ENCODE measurements around the gene DOCK10.

DOCK10 gene

GRCh38 chr2:224833986-224834385, 208.3 kb downstream of the DOCK10 start:
- no peak for DNase-seq (ENCODE audit: low spot score)

DNA sequence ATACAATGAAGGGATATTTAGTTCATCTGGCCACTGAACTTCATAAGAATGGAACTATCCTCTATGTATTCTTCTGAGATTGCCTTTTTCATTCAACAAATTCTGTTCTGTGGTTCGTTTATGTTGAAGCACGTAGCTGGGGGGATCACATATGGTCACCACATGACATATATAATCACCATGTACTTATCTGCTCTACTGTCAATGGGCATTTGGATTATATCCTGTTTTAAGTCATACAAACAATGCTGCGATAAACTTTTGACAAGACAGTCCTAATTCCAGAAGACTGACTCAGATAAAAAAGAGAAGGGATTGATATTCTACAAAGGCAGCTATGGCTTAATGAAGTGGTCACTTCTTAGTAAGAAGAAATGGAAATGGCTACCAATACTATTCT, 210.1 kb downstream of the DOCK10 start:
- DNase-seq (ENCODE audit: low spot score) = no peak

- DNase-seq (ENCODE audit: low spot score) = no peak
Measured at GRCh38 chr2:224831530-224831929, 210.7 kb downstream of the DOCK10 start.

DNA sequence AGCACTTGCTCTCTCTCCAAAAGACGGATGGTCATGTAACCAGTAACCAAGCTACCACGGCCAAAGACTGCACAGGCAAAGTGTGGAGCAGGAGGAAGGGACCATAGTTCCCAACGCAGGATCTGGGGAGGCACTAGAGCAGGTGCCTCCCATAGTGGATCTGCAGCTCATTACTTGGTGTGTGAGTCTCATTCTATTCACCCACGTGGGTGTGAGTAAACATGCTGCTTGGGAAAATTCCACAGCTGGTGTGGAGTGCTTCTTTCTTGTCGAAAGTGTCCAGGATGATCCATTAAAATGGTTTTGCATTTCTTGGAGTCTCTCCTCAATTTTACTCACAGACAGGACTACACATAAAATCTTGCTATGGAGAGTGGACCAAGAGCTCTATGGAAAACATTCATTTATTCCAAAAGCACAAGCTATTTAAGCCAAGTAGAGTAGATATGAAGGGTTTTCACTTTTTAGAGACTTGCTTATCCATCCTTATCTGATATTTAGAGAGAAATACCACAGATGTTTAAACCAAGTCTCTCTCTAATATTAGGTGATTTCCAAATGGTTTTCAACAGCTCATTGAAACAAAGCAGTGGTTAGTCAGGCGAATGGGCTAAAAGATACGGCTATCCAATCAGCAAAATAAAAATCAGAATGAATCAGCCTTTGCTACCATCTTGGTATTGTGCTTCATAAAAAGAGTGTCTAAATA, 221.8 kb downstream of the DOCK10 start:
- no peak for DNase-seq (ENCODE audit: low spot score)

- DNase-seq (ENCODE audit: low spot score) = no peak
Measured at GRCh38 chr2:224819075-224819474, 223.2 kb downstream of the DOCK10 start.

DNA sequence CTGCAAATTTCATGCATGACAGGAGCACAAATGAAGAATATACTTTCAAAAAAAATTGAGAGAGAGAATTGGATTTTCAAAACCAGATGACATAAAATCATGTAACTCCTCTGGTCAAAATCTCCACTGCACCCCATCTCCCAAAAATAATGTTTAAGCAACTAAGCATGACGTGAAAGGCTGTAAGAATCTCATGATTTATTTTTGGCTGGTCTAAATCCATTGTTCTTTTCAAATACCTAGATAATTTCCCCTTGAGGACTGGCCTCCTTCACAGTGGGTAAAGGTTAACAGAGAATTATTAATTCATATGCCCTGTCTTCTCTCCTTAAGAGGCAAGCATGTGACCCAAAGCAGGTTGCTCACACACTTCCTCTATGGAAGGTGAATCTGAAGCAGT, 224.6 kb downstream of the DOCK10 start:
- DNase-seq (ENCODE audit: low spot score) = no peak

GRCh38 chr2:224816816-224817215, 225.5 kb downstream of the DOCK10 start:
- DNase-seq (ENCODE audit: low spot score) = peak; percentile 70

- no peak for DNase-seq (ENCODE audit: low spot score)
Measured at GRCh38 chr2:224813578-224813977, 228.7 kb downstream of the DOCK10 start.

DNA sequence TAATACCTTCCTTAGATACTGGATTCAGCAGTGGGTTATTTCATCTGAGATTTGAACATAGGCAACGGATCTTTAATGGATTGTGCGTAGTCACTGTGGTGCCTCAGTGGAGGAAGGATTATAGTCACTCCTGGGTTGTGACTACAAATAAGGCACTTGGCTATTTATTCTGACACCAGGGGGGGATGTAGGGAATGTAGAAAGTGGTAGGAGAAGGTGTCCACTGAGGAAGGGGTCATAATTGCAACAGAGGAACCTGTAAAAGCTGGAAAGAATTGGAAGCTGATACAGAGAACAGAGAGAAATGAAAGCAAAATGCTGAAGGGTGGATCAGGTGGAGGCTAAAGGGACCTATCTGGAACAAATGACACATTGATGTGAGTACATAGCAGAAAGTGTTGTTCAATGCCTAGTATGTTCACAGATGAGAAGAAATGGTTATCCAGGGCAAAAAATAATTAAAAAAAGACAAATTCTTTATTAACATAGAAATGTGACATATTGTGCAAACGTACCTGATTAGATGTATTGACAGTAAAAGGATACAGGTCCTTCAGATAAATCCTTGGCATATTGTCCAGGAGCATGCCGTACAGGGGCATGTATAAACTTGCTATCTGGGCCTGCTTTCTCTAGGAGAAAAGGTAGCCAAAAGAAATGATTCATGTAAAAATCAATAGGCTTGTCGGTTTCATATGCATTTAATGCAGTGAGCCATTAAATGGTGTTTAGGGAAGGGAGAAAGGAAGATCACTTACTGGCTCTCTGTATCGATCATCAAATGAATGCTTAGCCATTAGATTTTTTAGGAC, 234.9 kb downstream of the DOCK10 start:
- no peak for DNase-seq (ENCODE audit: low spot score)

- no peak for DNase-seq (ENCODE audit: low spot score)
Measured at GRCh38 chr2:224803930-224804329, 238.3 kb downstream of the DOCK10 start.

- DNase-seq (ENCODE audit: low spot score) = no peak
Measured at GRCh38 chr2:224802407-224802806, 239.9 kb downstream of the DOCK10 start.

GRCh38 chr2:224801360-224801759, 240.9 kb downstream of the DOCK10 start:
- no peak for DNase-seq (ENCODE audit: low spot score)

DNA sequence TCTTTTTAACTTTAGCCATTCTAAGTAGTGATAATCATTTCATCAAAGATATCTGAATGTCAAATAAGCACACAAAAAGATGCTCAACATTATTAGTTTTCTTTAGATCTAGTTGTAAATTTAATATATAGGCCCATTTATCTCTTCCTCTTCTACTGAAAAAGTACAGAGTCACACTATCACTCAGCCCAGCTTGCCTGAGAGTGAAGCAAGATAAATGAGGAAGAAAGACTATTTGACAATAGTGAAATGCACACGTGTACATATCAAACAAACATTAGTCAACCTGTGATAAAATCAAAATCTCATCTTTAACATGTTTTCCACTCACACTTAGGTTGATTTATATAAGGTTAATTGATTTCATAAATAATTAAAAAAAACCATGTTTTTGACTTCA, 242.6 kb downstream of the DOCK10 start:
- DNase-seq (ENCODE audit: low spot score) = no peak

DNA sequence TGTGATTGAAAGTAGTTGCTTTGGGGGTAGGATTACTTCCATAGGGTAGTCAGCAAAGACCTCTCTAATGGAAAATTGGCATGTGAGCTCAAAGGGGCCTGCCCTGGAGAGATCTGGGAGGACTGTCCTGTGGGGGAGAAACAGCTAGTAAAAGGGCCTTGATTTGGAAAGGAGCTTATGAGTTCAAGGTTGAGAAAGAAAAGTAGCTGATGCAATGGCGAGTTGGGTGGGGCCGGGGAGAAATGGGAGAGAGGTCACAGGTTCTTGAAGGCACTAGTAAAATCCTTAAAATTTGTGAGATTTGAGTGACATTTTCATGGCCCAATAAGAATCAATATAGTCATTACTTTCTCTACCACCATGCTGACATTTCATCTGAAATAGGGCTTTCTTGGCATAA, 244.1 kb downstream of the DOCK10 start:
- no peak for DNase-seq (ENCODE audit: low spot score)

DNA sequence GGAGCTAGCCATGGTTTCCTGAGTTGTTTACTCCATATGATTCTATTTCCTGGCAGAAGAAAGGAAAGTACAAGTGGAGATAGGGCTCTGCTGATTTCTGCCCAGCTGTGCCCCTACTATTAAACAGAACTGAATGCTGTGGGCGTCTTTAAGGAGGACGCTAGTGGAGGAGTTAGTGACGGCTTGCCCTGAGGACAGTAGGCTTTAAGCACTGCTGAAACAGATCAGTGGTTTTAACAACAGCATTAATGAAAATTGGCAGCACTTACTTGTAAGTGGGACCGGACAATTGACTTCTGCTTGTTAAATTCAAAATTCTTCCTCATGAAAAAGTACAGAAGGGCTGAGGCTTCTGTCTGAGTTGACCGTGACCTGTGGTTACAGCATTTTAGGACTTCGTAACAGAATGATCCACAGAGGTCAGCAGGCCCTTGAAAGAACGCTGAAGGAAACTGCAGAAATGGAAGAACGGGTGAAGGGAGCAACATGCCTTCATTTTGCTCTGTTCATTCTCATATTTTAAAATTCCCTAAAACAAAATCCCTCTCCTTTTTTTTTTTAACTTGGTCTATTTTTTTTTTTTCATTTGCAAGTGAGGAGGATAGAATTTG, 245.5 kb downstream of the DOCK10 start:
- DNase-seq (ENCODE audit: low spot score) = no peak

DNA sequence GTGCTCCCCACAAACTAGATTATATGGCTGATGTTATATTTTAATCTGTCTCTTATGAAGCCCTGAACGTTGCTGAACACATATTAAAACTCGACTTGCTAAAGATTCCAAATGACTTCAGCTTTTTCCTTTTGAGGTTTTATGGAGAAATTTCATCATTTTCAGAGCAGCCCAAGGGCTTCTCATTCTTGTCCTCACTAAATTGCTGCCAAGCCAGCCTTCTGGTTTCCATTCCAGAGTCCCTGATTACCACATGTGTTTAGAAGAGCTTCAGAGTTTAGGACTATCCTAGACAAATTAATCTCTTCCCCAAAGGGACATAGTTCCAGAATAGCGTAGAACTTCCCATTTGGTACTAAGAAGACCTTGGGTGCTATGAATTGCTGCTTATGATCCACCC, 248.3 kb downstream of the DOCK10 start:
- DNase-seq (ENCODE audit: low spot score) = no peak

GRCh38 chr2:224786848-224787247, 255.4 kb downstream of the DOCK10 start:
- no peak for DNase-seq (ENCODE audit: low spot score)

DNA sequence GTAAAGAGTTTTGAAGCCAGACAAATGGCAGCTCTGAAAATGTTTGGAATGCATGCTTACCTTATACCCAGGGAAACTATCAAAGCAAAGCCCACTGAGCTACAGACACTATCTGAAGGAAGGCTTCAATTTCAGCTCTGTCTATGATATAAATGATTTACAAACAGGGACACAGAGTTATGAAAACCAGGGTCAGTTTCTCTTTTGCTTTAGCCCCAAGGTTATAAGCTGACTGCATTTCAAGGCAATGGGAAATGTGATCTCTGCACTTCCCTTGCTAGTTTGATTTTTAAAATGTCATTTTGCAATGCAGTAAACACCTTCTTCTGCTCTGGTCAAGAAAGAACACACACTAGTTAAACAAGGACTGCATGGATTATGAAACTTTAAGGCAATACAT, 260.9 kb downstream of the DOCK10 start:
- DNase-seq (ENCODE audit: low spot score) = no peak

DNA sequence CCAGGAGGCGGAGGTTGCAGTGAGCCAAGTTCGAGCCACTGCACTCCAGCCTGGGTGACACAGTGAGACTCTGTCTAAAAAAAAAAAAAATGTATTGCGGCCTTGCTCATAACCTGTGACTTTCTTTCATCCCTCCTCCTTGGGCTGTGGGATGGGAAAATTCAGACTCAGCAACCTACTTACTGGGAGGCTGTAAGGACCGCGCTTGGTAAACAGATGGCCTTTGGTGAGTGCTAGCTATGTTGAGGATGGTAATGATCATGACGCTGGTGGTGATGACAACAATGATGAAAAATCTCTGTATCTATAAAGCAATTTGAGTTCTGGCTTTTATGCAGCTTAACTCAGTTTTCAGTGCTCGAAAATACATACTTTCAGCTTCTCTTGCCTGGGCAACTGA, 261.4 kb downstream of the DOCK10 start:
- no peak for DNase-seq (ENCODE audit: low spot score)

DNA sequence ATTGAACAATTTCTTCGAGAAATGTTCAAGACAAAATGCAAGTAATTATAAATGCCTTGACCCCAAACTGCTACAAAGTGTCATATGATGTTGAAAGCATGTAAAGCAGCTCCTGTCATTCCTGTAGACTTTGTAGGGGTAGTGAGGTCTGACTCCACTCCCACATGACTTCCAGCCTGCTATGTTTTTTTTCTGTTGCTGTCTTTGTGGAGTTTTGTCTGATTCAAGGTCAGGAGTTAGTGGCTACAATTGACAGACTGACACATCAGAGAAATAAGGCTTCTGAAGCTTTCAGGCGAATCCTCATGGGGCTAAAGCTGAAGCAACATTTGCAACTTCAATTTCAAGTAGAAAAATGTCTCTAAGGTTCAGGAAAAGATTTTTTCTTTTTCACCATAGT, 262.2 kb downstream of the DOCK10 start:
- no peak for DNase-seq (ENCODE audit: low spot score)

- peak; percentile 51 for DNase-seq (ENCODE audit: low spot score)
Measured at GRCh38 chr2:224778474-224778877, 263.8 kb downstream of the DOCK10 start.

DNA sequence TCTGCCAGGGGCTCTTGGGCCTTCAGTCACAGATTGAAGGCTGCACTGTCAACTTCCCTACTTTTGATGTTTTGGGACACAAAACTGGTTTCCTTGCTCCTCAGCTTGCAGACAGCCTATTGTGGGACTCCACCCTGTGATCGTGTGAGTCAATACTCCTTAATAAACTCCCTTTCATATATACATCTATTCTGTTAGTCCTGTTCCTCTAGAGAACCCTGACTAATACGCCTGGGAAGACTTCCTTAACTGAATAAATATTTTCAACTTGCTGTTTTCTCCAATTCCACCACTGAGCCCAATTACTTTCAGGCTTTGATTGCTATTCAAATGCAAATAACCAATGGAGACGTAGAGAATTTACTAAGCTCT, 264.7 kb downstream of the DOCK10 start:
- no peak for DNase-seq (ENCODE audit: low spot score)
